K562 (cell line): ENCODE results near the gene AKT1. TPM values are rescaled to one million over a fixed set of nuclear protein-coding genes. Genes with fewer than 3 reads are reported as not detected.

ENCODE experiments used
- ATAC-seq: fragments of 200-7000 bp; cut with Tn5 transposase; 3 replicates; pipeline ENCODE4 v1.9.1; 2020; ENCODE audit warnings: moderate library complexity
- BruUV-seq: library from RNA; stranded (reverse); fragments of 400-500 nt; replicated peaks from 2 replicates; lab custom pipeline; 2021; lab: Mats Ljungman, UMichigan
- CTCF ChIA-PET: fragments of 300-600 bp; formaldehyde crosslinking; extraction: SDS; loops from one replicate; lab custom pipeline; 2021; ENCODE audit warnings: low intra/inter-chr PET ratio; lab: Yijun Ruan, JAX
- POLR2A ChIA-PET: fragments of 300-600, 350-650 bp; sonication (Branson Sonifier 250); formaldehyde crosslinking; extraction: SDS; loops from one replicate; lab custom pipeline; 2021; ENCODE audit warnings: antibody characterized with exemption, inconsistent platforms; lab: Yijun Ruan, JAX
- DNase-seq, 4 experiments: peaks; one replicate each; pipeline versions ENCODE4 v3.0.0 to v3.0.0-alpha.2; 2011 to 2018; ENCODE audit warnings: low spot score in 3 of 4, mixed read lengths in 3 of 4; ENCODE audit errors: extremely low read depth in 1 of 4
- FAIRE-seq: peaks from 2 replicates; lab custom pipeline; 2011; peaks lifted over from hg19 to GRCh38; lab: Jason Lieb, UNC
- H2AFZ ChIP-seq: 2 replicates; pipeline ENCODE4 v1.6.0; 2011; ENCODE audit warnings: low read depth, low read length, control low read depth, inconsistent platforms
- H3K27ac ChIP-seq: fragments of 200-600 bp; 3 replicates; pipeline ENCODE4 v1.8.0; 2011; ENCODE audit warnings: low read depth, mild to moderate bottlenecking, control low read depth, inconsistent platforms, low read length, moderate library complexity, mixed read lengths; ENCODE audit errors: extremely low read depth
- H3K27me3 ChIP-seq, 2 experiments: fragments of 300-600 bp in 1 of 2; 2 replicates in 1 of 2; 3 replicates in 1 of 2; pipeline versions ENCODE4 v1.6.0 to v1.8.0; 2011; ENCODE audit warnings: inconsistent platforms in 2 of 2, low read length in 2 of 2, mild to moderate bottlenecking in 1 of 2, mixed read lengths in 1 of 2, moderate library complexity in 1 of 2; ENCODE audit not compliant: control insufficient read depth in 2 of 2, insufficient read depth in 2 of 2
- H3K36me3 ChIP-seq: fragments of 300-600 bp; 3 replicates; pipeline ENCODE4 v1.8.0; 2011; ENCODE audit warnings: mild to moderate bottlenecking, low read length, inconsistent platforms; ENCODE audit not compliant: control insufficient read depth, insufficient read depth
- H3K4me1 ChIP-seq, 2 experiments: fragments of 200-600 bp in 1 of 2; replicated peaks in 1 of 2; 2 replicates in 1 of 2; 3 replicates in 1 of 2; pipeline versions ENCODE4 v1.5.1 to v1.8.0; 2011; ENCODE audit warnings: inconsistent platforms in 2 of 2, low read length in 2 of 2, mild to moderate bottlenecking in 1 of 2, mixed read lengths in 1 of 2, moderate library complexity in 1 of 2; ENCODE audit not compliant: control insufficient read depth in 2 of 2, insufficient read depth in 2 of 2
- H3K4me2 ChIP-seq: 2 replicates; pipeline ENCODE4 v1.6.1; 2011; ENCODE audit warnings: low read length, control low read depth, inconsistent platforms, mixed read lengths; ENCODE audit not compliant: insufficient read depth
- H3K4me3 ChIP-seq: fragments of 200-600 bp; sonication (generic), shearing (Covaris generic); 2 replicates; pipeline ENCODE4 v1.5.1; 2016; ENCODE audit warnings: control low read depth, inconsistent platforms
- H3K79me2 ChIP-seq: fragments of 200-600 bp; 3 replicates; pipeline ENCODE4 v1.8.0; 2011; ENCODE audit warnings: low read length, inconsistent platforms; ENCODE audit not compliant: control insufficient read depth, insufficient read depth
- H3K9ac ChIP-seq, 2 experiments: 2 replicates each; pipeline versions ENCODE4 v1.6.0 to v1.6.1; 2011; ENCODE audit warnings: low read depth in 2 of 2, low read length in 2 of 2, control low read depth in 1 of 2, inconsistent platforms in 1 of 2, mild to moderate bottlenecking in 1 of 2, mixed read lengths in 1 of 2; ENCODE audit not compliant: insufficient read depth in 1 of 2
- H3K9me1 ChIP-seq: one replicate; pipeline ENCODE4 v1.6.0; 2011; ENCODE audit warnings: inconsistent platforms, mild to moderate bottlenecking, low read length, moderate library complexity; ENCODE audit not compliant: control insufficient read depth, insufficient read depth
- H3K9me3 ChIP-seq: replicated peaks from 2 replicates; pipeline ENCODE4 v1.5.1; 2011; ENCODE audit warnings: low read depth, low read length, inconsistent platforms; ENCODE audit not compliant: control insufficient read depth, insufficient read depth
- H4K20me1 ChIP-seq: replicated peaks from 2 replicates; pipeline ENCODE4 v1.6.1; 2011; ENCODE audit warnings: low read length, inconsistent platforms, mixed read lengths; ENCODE audit not compliant: control insufficient read depth, insufficient read depth
- SPI1 ChIP-seq: IDR thresholded peaks from 2 replicates; pipeline ENCODE4 v1.6.1; 2011; ENCODE audit warnings: low read depth, low read length, control low read depth, borderline replicate concordance
- TCF15 ChIP-seq: fragments of 250-450 bp; sonication (Bioruptor Pico); IDR thresholded peaks from 2 replicates; pipeline ENCODE4 v1.8.0; 2022; ENCODE audit warnings: moderate library complexity, mild to moderate bottlenecking, inconsistent platforms
- WGBS: fragments of 100-300 bp; shearing (Covaris generic); methylation state at CpG from one replicate; pipeline ENCODE4 v1.1.6; 2016; ENCODE audit warnings: low coverage, mixed read lengths; ENCODE audit not compliant: insufficient coverage; ENCODE audit errors: missing lambda C conversion rate; 5-methylcytosine and 5-hydroxymethylcytosine counted together
- in situ Hi-C: fragments of 300-500 bp; cut with MboI; formaldehyde crosslinking; loops from 4 replicates; pipeline ENCODE4 v1.15.0; 2018; ENCODE audit warnings: inconsistent platforms, mixed read lengths
- intact Hi-C: fragments of 100-400 bp; cut with micrococcal nuclease; formaldehyde crosslinking; loops from 2 replicates; pipeline ENCODE4 v1.14.2; 2022
- polyA plus RNA-seq, 8 experiments: library from polyadenylated mRNA; depleted of rRNA in 4 of 8; stranded (reverse) in 5 of 8; unstranded in 3 of 8; fragments of >200 nt; fragmentation: Nextera tagmentation in 2 of 8; fragmentation: Illumina TruSeq in 1 of 8; extraction: Ambion mirVana in 2 of 8; extraction: Trizol in 1 of 8; gene quantifications; 2 replicates each; pipeline versions ENCODE4 v1.2.1 to v1.2.3, GENCODE V29; 2011 to 2014; ENCODE audit warnings: inconsistent platforms in 1 of 8, missing spikeins in 1 of 8
- total RNA-seq, 7 experiments: library from RNA; depleted of rRNA in 6 of 7; stranded (reverse); fragments of >200 nt in 6 of 7; fragmentation: Illumina TruSeq in 2 of 7; extraction: Trizol in 2 of 7; gene quantifications; 2 replicates each; pipeline versions ENCODE4 v1.2.1 to v1.2.3, GENCODE V29; 2011 to 2021; ENCODE audit warnings: low replicate concordance in 1 of 7

The AKT1 gene
- total and polyA plus RNA-seq, 9 of the 15 experiments (the other 6 are each of a cell fraction or from before 2014, with no cell fraction given): 0.49 to 132 (median 75.1) TPM

- no peak overlapping the region for H3K27ac ChIP-seq
- intact Hi-C loops (no loop called here), in situ Hi-C loops (no loop called here)
- BruUV-seq: no TSS peak
- no peak overlapping the region for H3K4me3 ChIP-seq
- no peak overlapping the region for H3K4me2 ChIP-seq
- peaks cover under 1% of the 10 kb centered on the region; the same call in 1 of the 2 replicates for H4K20me1 ChIP-seq
- peaks cover 28% of the 10 kb centered on the region for H3K79me2 ChIP-seq
- TF ChIP-seq SPI1: peak; percentile 36; the same call in 1 of the 2 replicates
- TF ChIP-seq TCF15: no peak
- H3K4me1 ChIP-seq: peaks cover 0 to 53% of the 10 kb centered on the region in 2 experiments; a peak in 2 of 5 replicates
- H3K9me1 ChIP-seq: no peaks in the 10 kb centered on the region
- POLR2A ChIA-PET: interaction anchor here (0.6 kb wide), 1 partner anchor 37 kb away, joined by 4 read pairs; no protein-coding TSS in a partner anchor
- ATAC-seq (no peak), DNase-seq (no peak), FAIRE-seq (no peak)
- H3K27me3 ChIP-seq: no peaks in the 10 kb centered on the region
- CTCF ChIA-PET: no interaction called here
- peaks cover 58% of the 10 kb centered on the region; the same call in 1 of the 3 replicates for H3K36me3 ChIP-seq
- no peaks in the 10 kb centered on the region for H3K9me3 ChIP-seq
- no peak overlapping the region for H2AFZ ChIP-seq
- no peak overlapping the region; a peak in 1 of 4 replicates for H3K9ac ChIP-seq
- WGBS: 100% methylated on average over 3 of the region's 7 CpGs
Measured at GRCh38 chr14:104787736-104788135, 7.8 kb downstream of the AKT1 start.
